Panc1 (cell line): ENCODE data around the gene ANXA6. TPM values are rescaled to one million over a fixed set of nuclear protein-coding genes. Genes with fewer than 3 reads are reported as not detected.

Experiments
- ATAC-seq: fragments of 200-7000 bp; cut with Tn5 transposase; 2 replicates; pipeline ENCODE4 v1.9.1; 2020; ENCODE audit warnings: mild to moderate bottlenecking, moderate library complexity
- BruUV-seq: library from RNA; stranded (reverse); fragments of 400-500 nt; replicated peaks from 2 replicates; lab custom pipeline; 2021; lab: Mats Ljungman, UMichigan
- CTCF ChIA-PET: fragments of 300-600 bp; sonication (Branson Sonifier 250); formaldehyde crosslinking; loops from one replicate; lab custom pipeline; 2022; ENCODE audit warnings: antibody characterized with exemption; lab: Charles Lee
- POLR2A ChIA-PET: fragments of 300-600 bp; sonication (Branson Sonifier 250); formaldehyde crosslinking; loops from one replicate; lab custom pipeline; 2022; ENCODE audit warnings: antibody characterized with exemption; lab: Charles Lee
- DNase-seq: peaks from one replicate; pipeline ENCODE4 v3.0.0-alpha.2; 2010; ENCODE audit warnings: low read depth, low spot score
- H3K27ac ChIP-seq: 2 replicates; pipeline ENCODE4 v1.5.1; 2011; ENCODE audit warnings: mild to moderate bottlenecking, low read length, inconsistent platforms
- H3K27me3 ChIP-seq: fragments of 200-500 bp; sonication (Bioruptor generic); 2 replicates; pipeline ENCODE4 v1.6.0; 2014; ENCODE audit warnings: low read length, inconsistent platforms; ENCODE audit not compliant: control insufficient read depth, insufficient read depth
- H3K36me3 ChIP-seq: fragments of 200-500 bp; sonication (Bioruptor generic); 2 replicates; pipeline ENCODE4 v1.5.1; 2014; ENCODE audit warnings: inconsistent platforms, mild to moderate bottlenecking, low read length, moderate library complexity; ENCODE audit not compliant: control insufficient read depth, insufficient read depth
- H3K4me1 ChIP-seq: 2 replicates; pipeline ENCODE4 v1.5.1; 2011; ENCODE audit warnings: inconsistent platforms, mild to moderate bottlenecking, low read length, moderate library complexity; ENCODE audit not compliant: control insufficient read depth, insufficient read depth
- H3K4me3 ChIP-seq, 2 experiments: 2 replicates each; pipeline ENCODE4 v1.5.1; 2011 to 2012; ENCODE audit warnings: low read depth in 2 of 2, low read length in 2 of 2, mild to moderate bottlenecking in 2 of 2, inconsistent platforms in 1 of 2, moderate library complexity in 1 of 2
- H3K9me3 ChIP-seq: fragments of 200-500 bp; sonication (Bioruptor generic); 2 replicates; pipeline ENCODE4 v1.5.1; 2014; ENCODE audit warnings: low read depth, mild to moderate bottlenecking, inconsistent platforms, low read length, moderate library complexity; ENCODE audit not compliant: control insufficient read depth, insufficient read depth
- POLR2AphosphoS5 ChIP-seq: IDR thresholded peaks from 2 replicates; pipeline ENCODE4 v1.6.1; 2012; ENCODE audit warnings: mild to moderate bottlenecking, low read depth, low read length, moderate library complexity
- REST ChIP-seq, 2 experiments: IDR thresholded peaks; 2 replicates each; pipeline ENCODE4 v1.6.1; 2011 to 2012; ENCODE audit warnings: low read depth in 2 of 2, control low read depth in 1 of 2, low read length in 1 of 2, mild to moderate bottlenecking in 1 of 2, moderate library complexity in 1 of 2; ENCODE audit not compliant: insufficient read depth in 1 of 2
- SIN3A ChIP-seq: IDR thresholded peaks from 2 replicates; pipeline ENCODE4 v1.6.1; 2012; ENCODE audit warnings: low read depth, mild to moderate bottlenecking, low read length, moderate library complexity, borderline replicate concordance; ENCODE audit not compliant: insufficient read depth
- TCF7L2 ChIP-seq: IDR thresholded peaks from 2 replicates; pipeline ENCODE4 v1.6.1; 2011; ENCODE audit warnings: mild to moderate bottlenecking, low read depth, low read length, inconsistent platforms
- in situ Hi-C: cut with HindIII; loops from 2 replicates; pipeline ENCODE4 v1.10.0; 2016; ENCODE audit warnings: low sequenced_read_pairs, low pct_unique_long_range_greater_than_20kb
- intact Hi-C: fragments of 100-400 bp; cut with micrococcal nuclease; formaldehyde crosslinking; loops from one replicate; pipeline ENCODE4 v1.10.0; 2022; ENCODE audit not compliant: unreplicated experiment
- total RNA-seq: library from RNA; stranded (reverse); gene quantifications from one replicate; pipeline ENCODE4 v1.2.1, GENCODE V29; 2021; ENCODE audit not compliant: unreplicated experiment
- TF ChIP-seq, protein P1 (sequence below): fragments of 450-650 bp; IDR thresholded peaks from 2 replicates; pipeline ENCODE4 v1.5.1; 2017; ENCODE audit warnings: mild to moderate bottlenecking

ANXA6 gene
- total RNA-seq, 1 experiment from 2014 or later, result 60.0 TPM

- H3K36me3 ChIP-seq, result no peaks in the 10 kb centered on the region
- DNase-seq (no peak), ATAC-seq (no peak)
- ChIA-PET CTCF (interaction anchor here (0.6 to 0.7 kb wide), 2 partner anchors 33 to 84 kb away, joined by 3 read pairs; no protein-coding TSS in a partner anchor), POLR2A (no interaction called here)
- in situ Hi-C loops (no loop called here), intact Hi-C loops (no loop called here)
- BruUV-seq, result no TSS peak
- no peak overlapping the region for H3K27ac ChIP-seq
- TF ChIP-seq POLR2AphosphoS5 (no peak), REST (IDR thresholded peaks at IDR 0.05; ENCODE audit: insufficient read depth in 1 of 2, low read depth in 2 of 2, low read length in 1 of 2) (no peak), SIN3A (no peak), TCF7L2 (no peak)
- no peaks in the 10 kb centered on the region for H3K27me3 ChIP-seq
- H3K4me1 ChIP-seq, result no peaks in the 10 kb centered on the region
- H3K9me3 ChIP-seq, result no peaks in the 10 kb centered on the region
- no peak overlapping the region for H3K4me3 ChIP-seq
These were observed 49.0 kb downstream of the ANXA6 start for GRCh38 chr5:151108566-151108965.

DNA sequence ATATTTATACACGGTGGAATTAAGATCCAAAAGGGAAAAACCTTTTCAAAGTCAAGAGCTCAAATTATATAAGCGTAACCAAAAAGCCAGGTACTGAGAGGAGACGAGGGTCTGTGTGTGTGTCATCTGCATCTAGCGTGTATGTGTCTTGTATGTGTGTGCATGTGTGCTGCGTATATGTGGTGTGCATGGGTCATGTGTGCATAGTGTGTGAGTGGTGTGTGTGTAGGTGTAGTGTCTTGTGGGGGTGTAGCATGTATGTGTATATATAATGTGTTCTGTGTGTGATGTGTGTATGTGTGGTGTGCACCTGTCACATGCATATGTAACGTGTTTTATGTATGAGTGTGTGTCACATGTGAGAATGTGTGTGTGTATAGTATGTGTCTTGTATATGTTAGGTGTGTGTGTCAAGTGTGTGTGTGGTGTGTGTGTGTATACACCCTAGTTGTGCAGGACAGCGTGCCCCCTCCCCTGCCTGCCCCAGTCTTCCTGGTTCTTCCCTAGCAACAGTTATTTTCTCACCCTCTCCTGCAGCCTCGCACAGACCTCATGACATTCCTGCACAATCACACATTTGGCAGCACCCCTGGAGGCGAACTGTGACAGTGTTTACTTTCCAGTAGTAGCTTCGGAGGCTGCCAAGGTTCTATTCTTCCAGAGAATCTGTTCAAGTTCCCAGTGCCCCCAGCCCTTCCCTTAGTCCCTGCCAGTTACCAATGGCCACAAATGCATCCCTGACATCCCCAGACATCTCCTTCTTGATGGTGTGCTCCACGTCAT is 49.6 kb downstream of the ANXA6 start:
- TSS peak; percentile 40 for BruUV-seq
- no peaks in the 10 kb centered on the region for H3K36me3 ChIP-seq
- ATAC-seq (0 out of 2 replicates have a peak, but pooled peaks have one; percentile 64), DNase-seq (no peak)
- CTCF ChIA-PET, result interaction anchor here (0.7 kb wide), 1 partner anchor 34 kb away, joined by 3 read pairs; no protein-coding TSS in a partner anchor
- H3K27me3 ChIP-seq, result no peaks in the 10 kb centered on the region
- no peak overlapping the region for H3K27ac ChIP-seq
- POLR2A ChIA-PET, result no interaction called here
- no peak overlapping the region for H3K4me3 ChIP-seq
- intact Hi-C loops (no loop called here), in situ Hi-C loops (no loop called here)
- no peaks in the 10 kb centered on the region for H3K4me1 ChIP-seq
- no peak for TF ChIP-seq TCF7L2
- no peaks in the 10 kb centered on the region for H3K9me3 ChIP-seq

DNA sequence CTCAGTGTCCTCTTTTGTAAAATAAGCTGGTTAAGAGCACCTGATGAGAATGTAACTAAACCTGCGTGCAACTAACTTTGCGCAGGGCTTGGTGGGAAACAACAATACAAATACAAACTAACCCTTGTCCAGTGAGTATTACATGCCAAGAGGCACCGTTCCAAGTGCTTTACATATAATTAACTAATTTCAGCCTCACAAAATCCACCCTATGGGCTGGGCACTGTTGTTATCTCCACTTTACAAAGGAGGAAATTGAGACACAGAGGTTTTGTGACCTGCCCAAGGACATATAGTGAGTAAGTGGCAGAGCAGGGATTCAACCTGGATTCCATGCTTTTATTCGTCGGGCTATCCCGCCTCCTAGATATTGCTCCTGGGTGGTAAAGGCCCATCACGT is 50.5 kb downstream of the ANXA6 start:
- H3K4me3 ChIP-seq, result no peak overlapping the region
- CTCF ChIA-PET, result no interaction called here
- no peaks in the 10 kb centered on the region for H3K9me3 ChIP-seq
- intact Hi-C loops (no loop called here), in situ Hi-C loops (no loop called here)
- no peaks in the 10 kb centered on the region for H3K36me3 ChIP-seq
- H3K27me3 ChIP-seq, result no peaks in the 10 kb centered on the region
- no peak for TF ChIP-seq TCF7L2
- no peak for TF ChIP-seq SIN3A
- TF ChIP-seq, protein P1, sequence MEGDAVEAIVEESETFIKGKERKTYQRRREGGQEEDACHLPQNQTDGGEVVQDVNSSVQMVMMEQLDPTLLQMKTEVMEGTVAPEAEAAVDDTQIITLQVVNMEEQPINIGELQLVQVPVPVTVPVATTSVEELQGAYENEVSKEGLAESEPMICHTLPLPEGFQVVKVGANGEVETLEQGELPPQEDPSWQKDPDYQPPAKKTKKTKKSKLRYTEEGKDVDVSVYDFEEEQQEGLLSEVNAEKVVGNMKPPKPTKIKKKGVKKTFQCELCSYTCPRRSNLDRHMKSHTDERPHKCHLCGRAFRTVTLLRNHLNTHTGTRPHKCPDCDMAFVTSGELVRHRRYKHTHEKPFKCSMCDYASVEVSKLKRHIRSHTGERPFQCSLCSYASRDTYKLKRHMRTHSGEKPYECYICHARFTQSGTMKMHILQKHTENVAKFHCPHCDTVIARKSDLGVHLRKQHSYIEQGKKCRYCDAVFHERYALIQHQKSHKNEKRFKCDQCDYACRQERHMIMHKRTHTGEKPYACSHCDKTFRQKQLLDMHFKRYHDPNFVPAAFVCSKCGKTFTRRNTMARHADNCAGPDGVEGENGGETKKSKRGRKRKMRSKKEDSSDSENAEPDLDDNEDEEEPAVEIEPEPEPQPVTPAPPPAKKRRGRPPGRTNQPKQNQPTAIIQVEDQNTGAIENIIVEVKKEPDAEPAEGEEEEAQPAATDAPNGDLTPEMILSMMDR, result no peak
- TF ChIP-seq REST (IDR thresholded peaks at IDR 0.05; ENCODE audit: insufficient read depth in 1 of 2, low read depth in 2 of 2, low read length in 1 of 2), result no peak
- TF ChIP-seq POLR2AphosphoS5, result no peak
- H3K27ac ChIP-seq, result no peak overlapping the region
- DNase-seq (no peak), ATAC-seq (no peak)
- BruUV-seq, result no TSS peak
- POLR2A ChIA-PET, result no interaction called here
- H3K4me1 ChIP-seq, result no peaks in the 10 kb centered on the region
